IMR-90 (cell line): ENCODE results near the gene CD40LG. TPM values are rescaled to one million over a fixed set of nuclear protein-coding genes. Genes with fewer than 3 reads are reported as not detected.

ENCODE experiments used
- ATAC-seq: fragments of 200-7000 bp; cut with Tn5 transposase; 2 replicates; pipeline ENCODE4 v1.9.1; 2020; ENCODE audit warnings: low read depth, mild to moderate bottlenecking, moderate library complexity
- BruUV-seq: library from RNA; stranded (reverse); fragments of 400-500 nt; replicated peaks from 2 replicates; lab custom pipeline; 2021; lab: Mats Ljungman, UMichigan
- CTCF ChIA-PET: fragments of 300-600 bp; formaldehyde crosslinking; extraction: SDS; loops from one replicate; lab custom pipeline; 2021; ENCODE audit warnings: antibody characterized with exemption; lab: Yijun Ruan, JAX
- POLR2A ChIA-PET: fragments of 300-600 bp; sonication (Branson Sonifier 250); formaldehyde crosslinking; loops from one replicate; lab custom pipeline; 2022; ENCODE audit warnings: antibody characterized with exemption; ENCODE audit not compliant: unreplicated experiment; lab: Charles Lee
- DNase-seq: peaks from one replicate; pipeline ENCODE4 v3.0.0; 2013
- H2AFZ ChIP-seq: replicated peaks from 2 replicates; pipeline ENCODE3; 2013; ENCODE audit warnings: low read length, mild to moderate bottlenecking; ENCODE audit not compliant: poor library complexity
- H2AK5ac ChIP-seq: 2 replicates; pipeline ENCODE4 v1.6.1; 2013; ENCODE audit warnings: low read depth, low read length, inconsistent platforms
- H2AK9ac ChIP-seq: replicated peaks from 2 replicates; pipeline ENCODE3; 2013; ENCODE audit warnings: mild to moderate bottlenecking, low read depth, low read length, moderate library complexity; ENCODE audit not compliant: poor library complexity
- H2BK120ac ChIP-seq: 2 replicates; pipeline ENCODE4 v1.6.1; 2013; ENCODE audit warnings: low read depth, low read length, inconsistent platforms
- H2BK15ac ChIP-seq: 3 replicates; pipeline ENCODE4 v1.6.1; 2013; ENCODE audit warnings: low read depth, low read length, inconsistent platforms
- H2BK20ac ChIP-seq: 2 replicates; pipeline ENCODE4 v1.6.1; 2013; ENCODE audit warnings: low read depth, mild to moderate bottlenecking, inconsistent platforms, low read length, moderate library complexity
- H2BK5ac ChIP-seq: 2 replicates; pipeline ENCODE4 v1.6.1; 2013; ENCODE audit warnings: mild to moderate bottlenecking, low read depth, low read length, inconsistent platforms; ENCODE audit not compliant: poor library complexity, severe bottlenecking
- H3K14ac ChIP-seq: replicated peaks from 2 replicates; pipeline ENCODE4 v1.6.1; 2013; ENCODE audit warnings: low read depth, low read length, inconsistent platforms
- H3K18ac ChIP-seq: 2 replicates; pipeline ENCODE4 v1.6.1; 2013; ENCODE audit warnings: low read depth, low read length, control low read depth
- H3K23ac ChIP-seq: 2 replicates; pipeline ENCODE4 v1.6.1; 2013; ENCODE audit warnings: low read depth, low read length, inconsistent platforms
- H3K27ac ChIP-seq: 2 replicates; pipeline ENCODE4 v1.5.1; 2013; ENCODE audit warnings: mild to moderate bottlenecking, control low read depth, low read length; ENCODE audit not compliant: insufficient read depth
- H3K27me3 ChIP-seq: 2 replicates; pipeline ENCODE4 v1.6.1; 2013; ENCODE audit warnings: low read length; ENCODE audit not compliant: control insufficient read depth, insufficient read depth
- H3K36me3 ChIP-seq: 2 replicates; pipeline ENCODE4 v1.6.1; 2013; ENCODE audit warnings: low read length, mixed read lengths; ENCODE audit not compliant: control insufficient read depth, insufficient read depth
- H3K4ac ChIP-seq: 2 replicates; pipeline ENCODE4 v1.6.1; 2013; ENCODE audit warnings: low read depth, low read length, inconsistent platforms
- H3K4me1 ChIP-seq: 2 replicates; pipeline ENCODE4 v1.6.1; 2013; ENCODE audit warnings: low read length, mixed read lengths; ENCODE audit not compliant: control insufficient read depth, insufficient read depth
- H3K4me2 ChIP-seq: 2 replicates; pipeline ENCODE4 v1.6.1; 2013; ENCODE audit warnings: low read depth, mild to moderate bottlenecking, control low read depth, low read length, moderate library complexity
- H3K4me3 ChIP-seq: 2 replicates; pipeline ENCODE4 v1.5.1; 2013; ENCODE audit warnings: low read depth, mild to moderate bottlenecking, control low read depth, low read length, moderate library complexity; ENCODE audit not compliant: insufficient read depth
- H3K56ac ChIP-seq: 2 replicates; pipeline ENCODE4 v1.6.1; 2013; ENCODE audit warnings: low read length, inconsistent platforms; ENCODE audit not compliant: insufficient read depth; ENCODE audit errors: extremely low read depth
- H3K79me1 ChIP-seq, 2 experiments: 2 replicates each; pipeline ENCODE4 v1.6.1; 2013; ENCODE audit warnings: low read length in 2 of 2, inconsistent platforms in 1 of 2, low read depth in 1 of 2
- H3K9ac ChIP-seq: 2 replicates; pipeline ENCODE4 v1.6.1; 2013; ENCODE audit warnings: low read depth, low read length, control low read depth
- H3K9me1 ChIP-seq: 2 replicates; pipeline ENCODE4 v1.6.1; 2013; ENCODE audit warnings: low read length, inconsistent platforms; ENCODE audit not compliant: insufficient read depth
- H3K9me3 ChIP-seq: 2 replicates; pipeline ENCODE4 v1.6.1; 2013; ENCODE audit warnings: low read length; ENCODE audit not compliant: control insufficient read depth, insufficient read depth
- H4K20me1 ChIP-seq: 2 replicates; pipeline ENCODE4 v1.6.1; 2013; ENCODE audit warnings: low read length, inconsistent platforms; ENCODE audit not compliant: insufficient read depth
- H4K5ac ChIP-seq: 2 replicates; pipeline ENCODE4 v1.6.1; 2013; ENCODE audit warnings: mild to moderate bottlenecking, low read depth, low read length, control low read depth
- H4K8ac ChIP-seq, 2 experiments: 2 replicates each; pipeline ENCODE4 v1.6.1; 2013; ENCODE audit warnings: low read depth in 2 of 2, low read length in 2 of 2, control low read depth in 1 of 2, inconsistent platforms in 1 of 2
- H4K91ac ChIP-seq: 2 replicates; pipeline ENCODE4 v1.6.1; 2013; ENCODE audit warnings: low read depth, low read length, inconsistent platforms; ENCODE audit not compliant: insufficient read depth
- BHLHE40 ChIP-seq: fragments of 150-350 bp; IDR thresholded peaks from 2 replicates; pipeline ENCODE4 v1.6.1; 2016; ENCODE audit warnings: mild to moderate bottlenecking, low read depth, low read length
- CEBPB ChIP-seq: IDR thresholded peaks from 2 replicates; pipeline ENCODE4 v1.6.1; 2012; ENCODE audit warnings: low read depth, low read length, improper control_type of control experiment
- CHD1 ChIP-seq: IDR thresholded peaks from 2 replicates; pipeline ENCODE4 v1.6.1; 2012; ENCODE audit warnings: low read depth, low read length, improper control_type of control experiment
- FOS ChIP-seq: fragments of 150-350 bp; IDR thresholded peaks from 2 replicates; pipeline ENCODE4 v1.6.1; 2016; ENCODE audit warnings: low read depth, low read length
- MAFK ChIP-seq: IDR thresholded peaks from 2 replicates; pipeline ENCODE4 v1.6.1; 2012; ENCODE audit warnings: low read depth, low read length, improper control_type of control experiment
- MAZ ChIP-seq: IDR thresholded peaks from 2 replicates; pipeline ENCODE4 v1.6.1; 2012; ENCODE audit warnings: low read depth, mild to moderate bottlenecking, low read length, improper control_type of control experiment, moderate library complexity, borderline replicate concordance
- MXI1 ChIP-seq: IDR thresholded peaks from 2 replicates; pipeline ENCODE4 v1.6.1; 2012; ENCODE audit warnings: low read depth, mild to moderate bottlenecking, low read length, moderate library complexity, borderline replicate concordance
- NFE2L2 ChIP-seq: fragments of 150-350 bp; IDR thresholded peaks from 2 replicates; pipeline ENCODE4 v1.6.1; 2016; ENCODE audit warnings: low read depth, mild to moderate bottlenecking, low read length
- POLR2A ChIP-seq: IDR thresholded peaks from 2 replicates; pipeline ENCODE4 v1.6.1; 2012; ENCODE audit warnings: mild to moderate bottlenecking, low read depth, low read length
- RAD21 ChIP-seq: IDR thresholded peaks from 2 replicates; pipeline ENCODE4 v1.6.1; 2012; ENCODE audit warnings: low read length, improper control_type of control experiment
- RCOR1 ChIP-seq: IDR thresholded peaks from 2 replicates; pipeline ENCODE4 v1.6.1; 2012; ENCODE audit warnings: mild to moderate bottlenecking, low read length, improper control_type of control experiment; ENCODE audit not compliant: insufficient replicate concordance
- RFX5 ChIP-seq: IDR thresholded peaks from 2 replicates; pipeline ENCODE4 v1.8.0; 2012; ENCODE audit warnings: low read depth, mild to moderate bottlenecking, low read length, moderate library complexity
- SMC3 ChIP-seq: fragments of 150-350 bp; IDR thresholded peaks from 2 replicates; pipeline ENCODE4 v1.6.1; 2016; ENCODE audit warnings: low read depth, mild to moderate bottlenecking, antibody characterized with exemption, low read length, moderate library complexity
- WGBS, 2 experiments: methylation state at CpG; one replicate each; pipeline versions ENCODE4 v1.1.5 to v1.1.7; 2013; ENCODE audit warnings: missing lambda C conversion rate in 2 of 2; ENCODE audit not compliant: insufficient read length in 1 of 2; ENCODE audit errors: extremely low coverage in 2 of 2; 5-methylcytosine and 5-hydroxymethylcytosine counted together
- dilution Hi-C: fragments of 300-500 bp; cut with HindIII; formaldehyde crosslinking; loops from one replicate; pipeline ENCODE4 v1.14.3; 2018; ENCODE audit warnings: low sequenced_read_pairs; ENCODE audit not compliant: unreplicated experiment
- in situ Hi-C: fragments of 300-500 bp; cut with MboI; formaldehyde crosslinking; loops from 3 replicates; pipeline ENCODE4 v1.14.3; 2019; ENCODE audit warnings: low sequenced_read_pairs, inconsistent platforms, mixed read lengths
- intact Hi-C: fragments of 100-400 bp; cut with micrococcal nuclease; formaldehyde crosslinking; loops from 2 replicates; pipeline ENCODE4 v1.10.0; 2022
- polyA plus RNA-seq, 3 experiments: library from polyadenylated mRNA; depleted of rRNA; stranded (reverse); fragments of >200 nt; gene quantifications; 2 replicates each; pipeline ENCODE4 v1.2.3, GENCODE V29; 2012; ENCODE audit warnings: low replicate concordance in 1 of 3
- total RNA-seq: library from RNA; depleted of rRNA; stranded (reverse); fragments of >200 nt; gene quantifications from 2 replicates; pipeline ENCODE4 v1.2.3, GENCODE V29; 2012
- TF ChIP-seq, protein P1 (sequence below): fragments of 150-350 bp; IDR thresholded peaks from 2 replicates; pipeline ENCODE4 v1.6.1; 2016; ENCODE audit warnings: low read depth, mild to moderate bottlenecking, low read length, moderate library complexity, borderline replicate concordance
- TF ChIP-seq, protein P2 (sequence below): fragments of 150-350 bp; IDR thresholded peaks from 2 replicates; pipeline ENCODE4 v1.6.1; 2017; ENCODE audit warnings: mild to moderate bottlenecking, antibody characterized with exemption, low read length, low read depth
- TF ChIP-seq, protein P3 (sequence below): conservative IDR thresholded peaks from 2 replicates; pipeline ENCODE4 v1.5.1; 2012; ENCODE audit warnings: mild to moderate bottlenecking, low read depth, low read length, improper control_type of control experiment

Gene CD40LG
- total and polyA plus RNA-seq, 2 of the 4 experiments (the other 2 are of a cell fraction) = not detected

DNA sequence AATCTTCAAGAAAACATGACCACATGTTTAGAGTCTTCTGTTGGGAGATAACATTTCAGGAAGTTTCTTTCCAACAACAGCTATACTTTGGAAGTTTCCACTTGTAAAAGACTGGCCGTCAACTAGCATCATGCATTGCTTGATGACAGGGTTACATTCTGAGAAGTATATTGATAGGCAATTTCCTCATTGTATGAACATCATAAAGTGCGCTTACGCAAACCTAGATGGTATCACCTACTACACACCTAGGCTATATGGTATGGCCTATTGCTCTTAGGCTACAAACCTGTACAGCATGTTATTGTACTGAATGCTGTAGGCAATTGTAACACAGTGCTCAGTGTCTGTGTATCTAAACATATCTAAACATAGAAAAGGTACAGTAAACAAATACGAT lies 25.4 kb upstream of the CD40LG start:
- ChIA-PET CTCF (no interaction called here), POLR2A (interaction anchor here (0.6 kb wide), 1 partner anchor 635 kb away, joined by 3 read pairs; no protein-coding TSS in a partner anchor)
- Histone ChIP-seq H4K91ac (no peak overlapping the region), H3K23ac (no peak overlapping the region), H2AFZ (no peak overlapping the region), H3K4me2 (no peak overlapping the region), H3K4me1 (no peaks in the 10 kb centered on the region), H3K9me3 (no peaks in the 10 kb centered on the region), H4K8ac (no peak overlapping the region), H3K9me1 (no peaks in the 10 kb centered on the region), H3K4ac (no peak overlapping the region), H3K36me3 (no peaks in the 10 kb centered on the region), H4K20me1 (no peaks in the 10 kb centered on the region), H2BK5ac (no peak overlapping the region), H2BK120ac (no peak overlapping the region), H2AK9ac (no peak overlapping the region), H3K79me1 (no peaks in the 10 kb centered on the region), H2BK15ac (no peak overlapping the region), H3K9ac (no peak overlapping the region), H3K56ac (no peak overlapping the region), H3K18ac (no peak overlapping the region), H3K4me3 (no peak overlapping the region), H3K27me3 (no peaks in the 10 kb centered on the region; the same call in 1 of the 2 replicates), H4K5ac (no peak overlapping the region), H3K27ac (no peak overlapping the region), H3K14ac (no peak overlapping the region), H2BK20ac (no peak overlapping the region), H2AK5ac (no peak overlapping the region)
- BruUV-seq = no TSS peak
- intact Hi-C loops (no loop called here), dilution Hi-C loops (no loop called here), in situ Hi-C loops (no loop called here)
- no peak for ATAC-seq
- no CpG with 5 or more reads among the region's 4 CpGs for WGBS, 2 experiments
- TF ChIP-seq SMC3 = no peak
- TF ChIP-seq RCOR1 = no peak
- TF ChIP-seq, protein P1, sequence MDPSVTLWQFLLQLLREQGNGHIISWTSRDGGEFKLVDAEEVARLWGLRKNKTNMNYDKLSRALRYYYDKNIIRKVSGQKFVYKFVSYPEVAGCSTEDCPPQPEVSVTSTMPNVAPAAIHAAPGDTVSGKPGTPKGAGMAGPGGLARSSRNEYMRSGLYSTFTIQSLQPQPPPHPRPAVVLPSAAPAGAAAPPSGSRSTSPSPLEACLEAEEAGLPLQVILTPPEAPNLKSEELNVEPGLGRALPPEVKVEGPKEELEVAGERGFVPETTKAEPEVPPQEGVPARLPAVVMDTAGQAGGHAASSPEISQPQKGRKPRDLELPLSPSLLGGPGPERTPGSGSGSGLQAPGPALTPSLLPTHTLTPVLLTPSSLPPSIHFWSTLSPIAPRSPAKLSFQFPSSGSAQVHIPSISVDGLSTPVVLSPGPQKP = no peak
- TF ChIP-seq MAFK = no peak
- no peak for TF ChIP-seq BHLHE40
- TF ChIP-seq MXI1 = no peak
- no peak for TF ChIP-seq RFX5
- no peak for TF ChIP-seq MAZ
- TF ChIP-seq, protein P2, sequence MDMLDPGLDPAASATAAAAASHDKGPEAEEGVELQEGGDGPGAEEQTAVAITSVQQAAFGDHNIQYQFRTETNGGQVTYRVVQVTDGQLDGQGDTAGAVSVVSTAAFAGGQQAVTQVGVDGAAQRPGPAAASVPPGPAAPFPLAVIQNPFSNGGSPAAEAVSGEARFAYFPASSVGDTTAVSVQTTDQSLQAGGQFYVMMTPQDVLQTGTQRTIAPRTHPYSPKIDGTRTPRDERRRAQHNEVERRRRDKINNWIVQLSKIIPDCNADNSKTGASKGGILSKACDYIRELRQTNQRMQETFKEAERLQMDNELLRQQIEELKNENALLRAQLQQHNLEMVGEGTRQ = no peak
- TF ChIP-seq NFE2L2 = no peak
- TF ChIP-seq CHD1 = no peak
- TF ChIP-seq POLR2A = no peak
- no peak for TF ChIP-seq FOS
- TF ChIP-seq CEBPB = no peak
- no peak for TF ChIP-seq RAD21
- TF ChIP-seq, protein P3, sequence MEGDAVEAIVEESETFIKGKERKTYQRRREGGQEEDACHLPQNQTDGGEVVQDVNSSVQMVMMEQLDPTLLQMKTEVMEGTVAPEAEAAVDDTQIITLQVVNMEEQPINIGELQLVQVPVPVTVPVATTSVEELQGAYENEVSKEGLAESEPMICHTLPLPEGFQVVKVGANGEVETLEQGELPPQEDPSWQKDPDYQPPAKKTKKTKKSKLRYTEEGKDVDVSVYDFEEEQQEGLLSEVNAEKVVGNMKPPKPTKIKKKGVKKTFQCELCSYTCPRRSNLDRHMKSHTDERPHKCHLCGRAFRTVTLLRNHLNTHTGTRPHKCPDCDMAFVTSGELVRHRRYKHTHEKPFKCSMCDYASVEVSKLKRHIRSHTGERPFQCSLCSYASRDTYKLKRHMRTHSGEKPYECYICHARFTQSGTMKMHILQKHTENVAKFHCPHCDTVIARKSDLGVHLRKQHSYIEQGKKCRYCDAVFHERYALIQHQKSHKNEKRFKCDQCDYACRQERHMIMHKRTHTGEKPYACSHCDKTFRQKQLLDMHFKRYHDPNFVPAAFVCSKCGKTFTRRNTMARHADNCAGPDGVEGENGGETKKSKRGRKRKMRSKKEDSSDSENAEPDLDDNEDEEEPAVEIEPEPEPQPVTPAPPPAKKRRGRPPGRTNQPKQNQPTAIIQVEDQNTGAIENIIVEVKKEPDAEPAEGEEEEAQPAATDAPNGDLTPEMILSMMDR = no peak
- no peak for DNase-seq
